NCI-H748 (cell line): ENCODE measurements around the gene CAMSAP2.

ENCODE experiments used
- DNase-seq: peaks from one replicate; lab custom pipeline; 2025; ENCODE audit not compliant: unreplicated experiment; lab: John Stamatoyannopoulos, UW

CAMSAP2 gene

GRCh38 chr1:200895801-200896530 is 157.3 kb downstream of the CAMSAP2 start:
- DNase-seq = no peak

- DNase-seq = no peak
Observed at GRCh38 chr1:200896531-200897196, 158.0 kb downstream of the CAMSAP2 start.

GRCh38 chr1:200897259-200897658 is 158.6 kb downstream of the CAMSAP2 start:
- no peak for DNase-seq

GRCh38 chr1:200899015-200899386 is 160.3 kb downstream of the CAMSAP2 start:
- DNase-seq = no peak

- DNase-seq = no peak
Observed at GRCh38 chr1:200899451-200899915, 160.8 kb downstream of the CAMSAP2 start.

GRCh38 chr1:200899954-200900867 is 161.5 kb downstream of the CAMSAP2 start:
- no peak for DNase-seq

- no peak for DNase-seq
Observed at GRCh38 chr1:200900877-200901276, 162.2 kb downstream of the CAMSAP2 start.

GRCh38 chr1:200901350-200901749 is 162.7 kb downstream of the CAMSAP2 start:
- no peak for DNase-seq

- DNase-seq = no peak
Observed at GRCh38 chr1:200901796-200902444, 163.2 kb downstream of the CAMSAP2 start.

- DNase-seq = no peak
Observed at GRCh38 chr1:200903793-200904192, 165.1 kb downstream of the CAMSAP2 start.

- no peak for DNase-seq
Observed at GRCh38 chr1:200904772-200905171, 166.1 kb downstream of the CAMSAP2 start.

- no peak for DNase-seq
Observed at GRCh38 chr1:200905411-200906052, 166.8 kb downstream of the CAMSAP2 start.

- no peak for DNase-seq
Observed at GRCh38 chr1:200906491-200906890, 167.8 kb downstream of the CAMSAP2 start.

GRCh38 chr1:200907611-200908097 is 169.0 kb downstream of the CAMSAP2 start:
- DNase-seq = no peak

GRCh38 chr1:200908191-200908868 is 169.6 kb downstream of the CAMSAP2 start:
- no peak for DNase-seq

GRCh38 chr1:200909071-200909470 is 170.4 kb downstream of the CAMSAP2 start:
- DNase-seq = no peak

- DNase-seq = no peak
Observed at GRCh38 chr1:200909757-200910239, 171.1 kb downstream of the CAMSAP2 start.
